GM19467 (cell line): ENCODE data around the gene ENPP7.

Source experiments
- ATAC-seq: cut with Tn5 transposase; IDR thresholded peaks from one replicate; pipeline ENCODE4 v1.9.1; 2021; ENCODE audit warnings: mild to moderate bottlenecking, moderate library complexity; ENCODE audit not compliant: unreplicated experiment

Gene ENPP7

DNA sequence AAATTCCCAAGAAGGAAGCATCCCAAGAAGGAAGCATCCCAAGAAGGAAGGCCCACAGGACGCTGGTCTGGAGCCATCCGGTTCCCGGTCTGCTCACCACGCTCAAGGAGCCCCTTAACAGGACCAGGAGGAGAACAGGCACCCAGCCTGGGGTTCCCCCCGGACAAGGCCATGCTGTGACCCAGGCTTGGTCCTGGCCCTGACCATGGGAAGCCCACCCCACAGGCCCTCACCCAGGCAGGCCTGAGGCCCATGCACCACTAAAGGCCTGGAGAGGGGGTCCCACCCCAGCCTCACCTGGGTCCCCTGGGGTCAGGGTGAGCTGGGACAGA lies 340 bp upstream of the ENPP7 start:
- no peak for ATAC-seq

DNA sequence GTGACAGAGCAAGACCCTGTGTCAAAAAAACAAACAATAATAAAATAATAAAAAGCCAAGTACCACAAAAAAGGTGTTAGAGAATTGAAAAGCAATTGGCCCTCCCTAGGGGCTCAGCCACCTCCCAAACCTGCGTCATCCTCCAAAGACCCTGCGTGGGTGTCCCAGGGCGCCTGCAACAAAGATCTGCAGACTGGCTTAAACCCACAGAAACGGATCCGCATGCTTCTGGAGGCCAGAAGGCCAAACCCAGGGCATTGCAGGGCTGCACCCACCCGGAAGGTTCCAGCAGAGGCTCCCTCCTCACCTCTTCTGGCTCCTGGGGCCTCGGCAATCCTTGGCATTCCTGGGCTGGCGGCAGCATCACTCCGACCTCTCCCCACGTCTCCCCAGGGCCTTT lies 1.5 kb downstream of the ENPP7 start:
- ATAC-seq = no peak

DNA sequence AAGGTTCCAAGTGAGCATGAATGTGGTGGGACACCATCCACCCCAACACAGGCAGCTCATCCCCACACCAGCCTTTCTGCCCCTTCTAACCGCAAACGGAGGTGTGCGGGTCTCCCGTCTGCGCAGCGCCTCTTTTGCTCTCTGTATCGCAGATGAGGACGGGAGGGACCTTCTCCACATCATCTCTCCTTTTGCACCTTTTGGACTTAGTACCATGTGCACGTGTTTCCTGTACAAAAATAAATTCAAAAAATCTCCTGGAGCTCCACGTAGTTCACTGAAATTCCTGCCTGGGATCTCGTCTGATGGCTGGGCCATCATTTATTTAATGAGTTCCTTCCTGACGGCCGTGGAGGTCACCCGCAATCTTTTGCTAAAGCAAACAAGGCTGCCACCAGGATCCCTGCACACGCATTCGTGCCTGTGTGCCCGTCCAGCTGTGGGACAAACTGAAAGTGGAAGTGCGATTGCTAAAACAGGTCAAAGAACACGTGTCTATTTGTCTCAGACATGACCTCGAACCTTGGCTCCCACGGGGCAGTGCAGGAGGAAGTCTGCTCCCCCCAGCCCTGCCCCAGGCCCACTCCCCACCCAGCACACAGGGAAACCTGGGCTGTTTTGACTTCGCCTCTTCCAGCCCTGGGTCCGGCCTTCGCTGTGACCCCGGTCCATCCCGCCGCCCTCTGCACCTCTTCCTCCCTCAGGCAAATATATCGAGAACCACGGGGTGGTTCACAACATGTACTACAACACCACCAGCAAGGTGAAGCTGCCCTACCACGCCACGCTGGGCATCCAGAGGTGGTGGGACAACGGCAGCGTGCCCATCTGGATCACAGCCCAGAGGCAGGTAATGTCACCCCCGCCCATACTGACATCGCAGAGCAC lies 2.3 kb downstream of the ENPP7 start:
- no peak for ATAC-seq

DNA sequence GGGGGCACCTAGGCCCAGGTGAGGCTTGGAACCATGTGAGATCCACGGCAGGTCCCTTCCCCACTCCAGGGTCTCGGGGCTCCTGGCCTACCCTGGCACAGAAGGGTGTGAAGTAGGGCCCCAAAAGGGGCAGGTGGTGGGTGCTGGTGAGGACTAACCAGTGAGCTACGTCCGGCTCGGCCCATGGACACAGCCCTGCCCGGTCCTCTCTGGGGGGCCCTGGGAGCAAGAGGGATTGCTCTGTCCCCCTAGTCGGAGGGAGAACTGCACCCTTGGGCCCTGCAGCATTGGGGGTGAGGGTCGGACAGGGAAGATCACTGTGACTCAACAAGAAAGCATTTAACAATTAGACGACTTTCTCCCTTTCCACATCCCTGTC lies 2.9 kb downstream of the ENPP7 start:
- ATAC-seq = no peak

DNA sequence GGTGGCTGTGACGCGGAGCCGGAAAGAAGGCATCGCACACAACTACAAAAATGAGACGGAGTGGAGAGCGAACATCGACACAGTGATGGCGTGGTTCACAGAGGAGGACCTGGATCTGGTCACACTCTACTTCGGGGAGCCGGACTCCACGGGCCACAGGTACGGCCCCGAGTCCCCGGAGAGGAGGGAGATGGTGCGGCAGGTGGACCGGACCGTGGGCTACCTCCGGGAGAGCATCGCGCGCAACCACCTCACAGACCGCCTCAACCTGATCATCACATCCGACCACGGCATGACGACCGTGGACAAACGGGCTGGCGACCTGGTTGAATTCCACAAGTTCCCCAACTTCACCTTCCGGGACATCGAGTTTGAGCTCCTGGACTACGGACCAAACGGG lies 4.4 kb downstream of the ENPP7 start:
- ATAC-seq = no peak

DNA sequence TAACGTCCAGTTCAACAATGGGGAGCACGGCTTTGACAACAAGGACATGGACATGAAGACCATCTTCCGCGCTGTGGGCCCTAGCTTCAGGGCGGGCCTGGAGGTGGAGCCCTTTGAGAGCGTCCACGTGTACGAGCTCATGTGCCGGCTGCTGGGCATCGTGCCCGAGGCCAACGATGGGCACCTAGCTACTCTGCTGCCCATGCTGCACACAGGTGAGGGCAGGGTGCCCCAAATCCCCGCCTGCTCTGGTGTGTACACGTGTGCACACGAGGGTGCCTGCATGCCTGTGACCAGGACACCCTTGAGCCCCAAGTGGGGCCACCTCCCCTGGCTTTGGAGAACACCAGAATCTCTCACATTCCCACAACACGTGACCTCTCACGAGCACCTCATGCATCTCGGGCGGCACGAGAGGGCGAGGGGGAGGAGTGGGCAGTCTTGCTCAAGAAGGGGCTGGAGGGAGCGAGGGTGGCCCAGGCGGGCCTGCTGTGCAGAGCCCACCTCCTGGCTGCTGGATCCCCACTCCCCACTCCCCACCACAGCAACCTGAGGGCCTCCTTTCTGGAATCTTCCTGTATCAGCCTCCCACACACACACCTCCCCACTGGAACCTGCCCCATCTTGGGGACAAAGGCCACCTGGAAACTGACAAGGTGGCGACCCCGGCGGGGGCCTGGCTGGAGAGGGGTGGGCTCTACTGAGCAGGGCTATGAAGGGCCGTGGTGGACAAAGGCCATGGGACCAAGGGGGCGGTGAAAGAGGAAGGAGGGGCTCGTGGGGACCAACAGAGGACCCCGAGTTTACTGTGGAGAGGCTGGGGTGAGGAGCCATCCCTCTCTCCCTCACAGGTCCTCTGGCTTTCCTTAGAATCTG lies 6.5 kb downstream of the ENPP7 start:
- ATAC-seq = no peak

DNA sequence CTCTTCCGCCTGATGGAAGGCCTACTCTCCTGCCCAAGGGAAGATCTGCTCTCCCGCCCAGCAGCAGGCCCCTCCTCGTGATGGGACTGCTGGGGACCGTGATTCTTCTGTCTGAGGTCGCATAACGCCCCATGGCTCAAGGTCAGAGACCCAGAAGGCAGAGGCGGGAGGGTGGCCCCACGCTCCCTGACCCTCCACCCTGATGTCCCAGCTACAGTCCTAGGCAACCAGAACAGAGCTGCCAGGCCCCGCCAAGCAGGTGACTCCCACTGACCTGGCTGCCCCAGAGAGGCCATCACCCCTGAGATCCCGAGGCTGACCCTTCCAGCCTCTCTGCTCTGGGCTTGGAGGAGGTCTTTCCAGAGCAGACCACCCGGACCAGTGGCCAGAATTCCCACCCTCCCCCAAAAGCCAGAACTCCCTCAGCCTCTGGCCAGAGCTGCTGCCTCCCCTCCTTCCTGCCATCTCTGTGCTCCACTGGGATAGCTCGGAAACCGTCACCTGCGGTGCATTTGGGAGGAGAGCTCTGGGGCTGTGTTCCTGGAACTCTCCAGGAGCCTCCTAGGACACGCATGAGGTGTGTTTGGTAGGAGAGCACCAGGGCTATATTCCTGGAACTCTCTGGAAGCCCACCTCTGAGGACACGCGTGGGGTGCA lies 7.3 kb downstream of the ENPP7 start:
- ATAC-seq = no peak

DNA sequence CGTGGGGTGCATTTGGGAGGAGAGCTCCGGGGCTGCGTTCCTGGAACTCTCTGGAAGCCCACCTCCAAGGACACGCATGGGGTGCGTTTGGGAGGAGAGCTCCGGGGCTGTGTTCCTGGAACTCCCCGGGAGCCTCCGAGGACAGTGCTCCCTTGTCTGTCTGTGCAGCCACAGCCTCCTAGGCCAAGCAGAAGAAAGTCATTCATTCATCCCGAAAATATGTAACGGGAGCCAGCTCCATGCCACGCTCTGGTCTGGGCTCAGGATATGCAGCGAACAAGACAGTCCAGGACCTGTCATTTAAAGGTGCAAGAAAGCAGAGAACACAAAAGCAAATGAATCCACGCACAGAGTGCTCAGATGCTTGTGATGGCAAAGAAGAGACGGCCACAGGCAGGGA lies 7.9 kb downstream of the ENPP7 start:
- no peak for ATAC-seq

DNA sequence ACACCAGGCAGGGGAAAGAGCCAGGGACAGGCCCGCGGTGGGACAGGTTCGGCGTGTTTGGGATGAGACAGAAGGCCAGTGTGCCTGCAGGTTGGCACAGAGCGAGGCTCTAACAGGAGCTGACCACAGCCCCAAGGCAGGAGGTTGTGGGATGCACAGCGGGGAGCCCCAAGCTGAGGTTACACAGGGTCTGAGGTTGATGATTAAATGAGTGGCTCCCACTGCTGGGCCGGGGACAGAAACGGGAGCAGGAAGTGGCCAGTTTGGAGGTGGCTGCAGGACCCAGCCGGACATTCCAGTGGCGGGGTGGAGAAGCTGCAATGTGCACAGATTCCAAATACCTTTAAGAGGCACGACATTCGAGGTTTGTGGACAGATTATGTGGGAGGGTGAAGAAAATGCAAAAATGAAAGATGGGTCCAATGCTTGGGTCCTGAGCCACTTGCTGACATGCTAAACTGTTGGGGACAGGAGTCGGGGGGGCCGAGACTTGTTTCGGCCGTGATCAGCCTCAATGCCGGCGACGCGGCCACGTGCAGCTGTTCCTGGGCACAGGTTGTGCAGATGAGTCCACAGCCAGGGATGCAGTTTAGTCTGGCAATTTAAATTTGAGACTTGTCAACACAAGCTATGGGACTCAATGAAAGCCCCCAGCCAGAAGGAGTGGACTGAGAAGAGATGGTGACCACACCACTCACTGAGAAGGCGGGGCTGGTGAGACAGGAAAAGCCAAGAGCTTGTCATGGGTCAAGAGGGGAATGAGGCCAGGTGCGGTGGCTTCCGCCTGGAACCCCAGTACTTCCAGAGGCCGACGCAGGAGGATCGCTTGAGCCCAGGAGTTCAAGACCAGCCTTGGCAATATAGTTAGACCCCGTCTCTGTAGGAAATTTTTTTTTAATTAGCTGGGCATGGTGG lies 8.7 kb downstream of the ENPP7 start:
- ATAC-seq = no peak

DNA sequence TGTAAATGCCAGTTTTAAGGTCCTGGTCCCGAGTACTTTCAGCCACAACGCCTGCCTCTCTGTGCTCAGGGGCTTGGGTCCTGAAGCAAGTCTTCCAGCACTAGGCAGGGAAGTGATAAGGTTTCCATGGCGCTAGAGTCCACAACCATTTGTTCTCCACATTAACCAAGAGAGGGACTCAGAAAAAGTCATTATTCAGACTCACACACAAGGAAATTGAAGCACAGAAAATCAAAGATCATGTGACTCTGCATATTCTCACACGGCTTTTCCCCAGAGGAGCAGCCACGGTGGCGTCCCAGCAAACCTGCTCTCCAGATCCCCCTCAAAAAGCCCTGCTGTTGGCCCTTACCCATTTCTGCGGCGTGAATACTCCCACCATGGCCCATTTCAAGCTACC lies 9.7 kb downstream of the ENPP7 start:
- ATAC-seq = no peak

DNA sequence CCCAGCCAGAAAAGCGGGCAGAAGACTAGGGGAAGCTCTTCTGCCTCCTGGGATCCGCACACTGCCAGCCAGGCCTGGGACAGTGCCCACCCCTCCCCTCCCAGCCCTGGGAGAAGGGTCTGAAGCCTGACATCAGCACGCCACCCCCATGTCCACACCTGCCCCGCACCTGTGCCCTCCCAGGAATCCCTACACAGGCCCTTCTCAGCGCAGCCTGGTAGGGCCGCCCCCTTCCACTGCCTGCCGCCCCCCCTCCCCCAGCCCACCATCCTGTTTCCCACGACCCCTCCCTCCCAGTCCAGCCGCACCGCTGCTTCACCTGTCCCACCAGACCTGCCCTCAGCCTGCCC lies 10.6 kb downstream of the ENPP7 start:
- ATAC-seq = no peak

DNA sequence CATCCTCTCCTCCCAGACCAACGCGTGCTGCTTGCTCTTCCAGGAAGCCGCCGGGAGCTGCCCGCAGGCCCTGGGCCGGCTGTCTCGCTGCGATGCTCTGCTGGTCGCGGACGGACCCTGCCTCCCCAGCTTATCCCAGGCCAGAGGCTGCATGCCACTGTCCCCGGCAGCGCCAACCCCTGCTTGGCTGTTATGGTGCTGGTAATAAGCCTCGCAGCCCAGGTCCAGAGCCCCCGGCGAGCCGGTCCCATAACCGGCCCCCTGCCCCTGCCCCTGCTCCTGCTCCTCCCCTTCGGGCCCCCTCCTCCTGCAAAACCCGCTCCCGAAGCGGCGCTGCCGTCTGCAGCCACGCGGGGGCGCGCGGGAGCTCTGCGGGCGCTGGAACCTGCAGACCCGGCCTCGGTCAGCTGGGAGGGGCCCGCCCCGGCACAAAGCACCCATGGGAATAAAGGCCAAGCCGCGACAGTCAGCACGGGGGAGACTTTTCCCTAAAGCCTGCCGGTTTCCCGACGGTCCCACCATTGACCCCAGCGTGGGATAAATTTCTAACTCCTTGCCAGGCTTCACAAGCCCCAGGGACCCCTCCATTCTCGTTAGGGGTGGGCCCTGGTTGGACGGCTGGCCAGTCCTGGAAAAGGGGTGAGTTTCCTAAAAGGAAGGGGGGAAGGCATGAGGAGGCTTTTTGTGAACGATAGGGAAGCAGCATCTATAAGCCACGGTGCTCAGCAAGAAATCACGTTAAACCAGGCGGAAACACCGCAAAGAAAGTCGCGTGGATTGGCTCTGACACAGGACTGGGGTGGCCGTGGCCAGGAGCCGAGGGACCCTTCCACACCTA lies 11.2 kb downstream of the ENPP7 start:
- no peak for ATAC-seq

DNA sequence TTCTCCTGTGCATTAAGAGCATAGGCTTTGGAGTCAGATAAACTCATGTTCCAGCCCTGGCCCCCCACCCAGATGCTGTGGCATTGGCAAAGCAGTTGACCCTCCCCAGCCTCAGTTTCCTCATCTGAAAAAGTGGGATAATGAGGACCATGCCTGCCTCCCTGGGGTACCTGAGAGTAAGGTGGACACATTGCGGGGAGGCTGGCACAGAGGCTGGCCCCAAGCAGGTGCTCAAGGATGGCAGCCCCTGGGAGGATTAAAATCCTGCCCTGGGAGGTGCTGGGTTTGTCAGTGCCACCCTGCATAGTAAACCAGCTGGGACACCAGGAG lies 11.8 kb downstream of the ENPP7 start:
- no peak for ATAC-seq

DNA sequence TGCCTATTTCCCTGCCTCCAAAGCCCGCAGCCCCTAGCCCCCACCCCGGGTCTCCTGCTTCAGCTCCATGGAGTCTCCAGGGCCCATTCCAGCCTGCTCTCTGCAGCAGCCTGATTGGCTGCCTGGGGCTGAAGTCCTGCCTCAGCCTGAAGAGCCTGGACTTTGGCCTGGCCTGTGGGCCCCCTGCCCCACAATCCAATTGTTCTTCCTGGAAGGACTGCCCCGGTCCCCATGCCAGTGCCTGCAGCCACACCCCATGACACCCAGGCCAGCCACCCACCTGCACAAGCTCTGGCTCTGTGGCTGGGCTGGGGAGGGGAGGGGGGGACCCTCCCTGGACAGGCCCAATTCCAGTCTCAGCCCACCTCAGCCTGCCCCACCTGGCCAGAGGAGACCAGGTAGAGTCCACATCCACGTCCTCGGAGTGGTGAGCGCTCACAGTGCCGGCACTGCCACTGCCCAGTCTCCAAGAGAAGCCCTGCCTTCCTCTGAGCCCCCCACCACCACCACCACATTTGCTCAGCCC lies 12.3 kb downstream of the ENPP7 start:
- ATAC-seq = no peak

DNA sequence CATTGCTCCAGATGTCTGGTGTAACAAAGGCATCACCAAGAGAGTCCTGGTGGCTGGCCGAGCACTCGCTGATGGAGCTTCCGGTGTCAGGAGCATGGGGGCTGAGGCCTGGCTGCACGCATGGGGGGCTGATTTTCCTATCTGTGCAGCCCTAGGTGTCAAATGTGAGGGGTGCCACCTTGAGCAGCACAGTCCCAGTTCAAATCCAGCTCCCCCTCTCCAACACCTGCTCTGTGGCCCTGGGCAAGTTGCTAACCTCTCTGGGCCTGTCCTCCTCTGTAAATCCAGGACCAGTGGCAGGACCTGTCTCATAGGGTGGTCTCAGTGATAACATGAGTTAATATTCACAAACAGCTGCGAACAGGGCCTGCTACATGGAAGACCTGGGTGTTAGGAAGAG lies 12.9 kb downstream of the ENPP7 start:
- ATAC-seq = no peak

DNA sequence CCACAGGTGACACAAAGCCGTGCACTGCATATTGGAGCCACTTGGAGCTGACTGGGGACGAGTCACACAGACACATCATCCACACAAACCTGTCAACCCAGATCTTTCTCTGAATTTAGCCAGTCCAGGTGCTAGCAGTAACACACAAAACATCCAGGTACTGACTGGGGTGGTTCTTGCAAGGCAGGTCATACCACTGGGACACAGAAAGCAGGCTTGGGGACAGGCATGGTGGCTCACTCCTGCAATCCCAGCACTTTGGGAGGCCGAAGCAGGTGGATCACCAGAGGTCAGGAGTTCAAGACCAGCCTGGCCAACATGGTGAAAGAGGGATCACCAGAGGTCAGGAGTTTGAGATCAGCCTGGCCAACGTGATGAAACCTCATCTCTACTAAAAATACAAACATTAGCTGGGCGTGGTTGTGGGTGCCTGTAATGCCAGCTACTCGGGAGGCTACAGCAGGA lies 14.9 kb downstream of the ENPP7 start:
- ATAC-seq = no peak

DNA sequence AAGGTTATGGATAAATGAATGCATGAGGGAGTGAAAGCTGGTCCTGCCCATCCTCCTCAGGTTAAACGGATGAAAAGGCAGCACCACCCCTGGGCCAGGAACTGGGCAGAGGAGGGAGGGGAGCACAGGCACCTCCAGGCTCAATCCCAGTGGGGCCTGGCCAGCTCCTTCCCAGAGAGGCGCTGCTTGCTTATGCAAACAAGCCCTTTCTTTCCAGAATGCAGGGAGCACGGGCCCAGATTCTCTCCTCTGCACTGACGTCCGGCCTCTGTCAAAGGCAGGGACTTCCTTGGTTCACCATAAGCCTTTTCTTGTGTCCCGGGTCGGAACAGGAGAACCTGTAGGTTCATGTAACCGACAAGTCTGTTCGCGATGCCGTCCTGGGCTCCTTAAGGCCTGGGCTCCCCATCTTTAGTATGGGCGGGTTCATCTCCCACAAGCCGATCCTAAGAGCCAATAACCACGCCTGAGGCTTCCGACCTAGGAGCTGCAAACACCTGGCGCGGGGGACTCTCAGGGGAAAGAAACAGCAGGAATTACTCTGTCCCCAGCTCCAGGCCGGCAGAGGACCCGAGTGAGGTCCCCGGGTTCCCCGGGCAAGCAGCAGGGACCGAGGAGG lies 16.3 kb downstream of the ENPP7 start:
- no peak for ATAC-seq

DNA sequence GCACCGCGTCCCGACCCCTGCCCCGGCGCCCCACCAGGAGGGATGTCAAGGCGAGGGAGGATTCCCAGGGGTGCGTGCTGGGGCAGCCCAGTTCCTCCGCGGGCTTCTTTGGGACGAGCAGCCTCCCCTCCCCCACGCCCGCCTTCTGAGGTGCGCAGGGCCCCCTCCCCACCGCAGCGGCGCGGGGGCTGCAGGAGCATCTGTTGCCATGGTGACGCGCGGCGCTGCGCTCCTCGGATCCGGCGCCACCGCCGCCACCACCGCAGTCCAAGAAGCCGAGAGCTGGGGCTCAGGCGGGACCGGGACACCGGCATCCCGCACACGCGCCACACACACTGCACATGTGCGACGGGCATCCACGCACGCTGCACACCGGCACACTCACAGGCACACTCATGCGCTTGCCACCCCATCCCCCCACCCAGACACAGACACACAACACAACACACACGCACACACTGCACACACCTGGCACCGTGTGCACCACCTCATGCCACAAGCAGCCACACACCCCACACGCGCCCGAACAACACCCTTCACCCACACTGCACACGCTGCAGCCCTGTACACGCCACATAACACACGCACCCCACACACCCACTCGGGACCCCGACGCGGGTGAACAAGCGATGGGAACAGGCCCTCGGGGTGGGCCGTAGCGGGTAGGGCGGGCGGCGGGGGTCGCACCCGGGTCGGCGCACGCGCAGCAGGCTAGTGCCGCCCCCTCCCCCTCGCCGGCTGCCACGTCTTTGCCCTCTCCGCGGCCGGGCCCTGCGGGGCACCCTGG lies 17.0 kb downstream of the ENPP7 start:
- ATAC-seq = no peak
